ENCODE data around the gene EDN2. TPM values are rescaled to one million over a fixed set of nuclear protein-coding genes. Genes with fewer than 3 reads are reported as not detected.
A peak's percentile ranks its signal among the peaks of the same experiment; 100 is the strongest.

Gene EDN2
- total RNA-seq, 2 donors from 2014 or later: 0.78 TPM; not detected in 1

- H3K36me3 ChIP-seq: no peaks in the 10 kb centered on the region
- no peaks in the 10 kb centered on the region for H3K9me3 ChIP-seq
- TF ChIP-seq, protein P1, sequence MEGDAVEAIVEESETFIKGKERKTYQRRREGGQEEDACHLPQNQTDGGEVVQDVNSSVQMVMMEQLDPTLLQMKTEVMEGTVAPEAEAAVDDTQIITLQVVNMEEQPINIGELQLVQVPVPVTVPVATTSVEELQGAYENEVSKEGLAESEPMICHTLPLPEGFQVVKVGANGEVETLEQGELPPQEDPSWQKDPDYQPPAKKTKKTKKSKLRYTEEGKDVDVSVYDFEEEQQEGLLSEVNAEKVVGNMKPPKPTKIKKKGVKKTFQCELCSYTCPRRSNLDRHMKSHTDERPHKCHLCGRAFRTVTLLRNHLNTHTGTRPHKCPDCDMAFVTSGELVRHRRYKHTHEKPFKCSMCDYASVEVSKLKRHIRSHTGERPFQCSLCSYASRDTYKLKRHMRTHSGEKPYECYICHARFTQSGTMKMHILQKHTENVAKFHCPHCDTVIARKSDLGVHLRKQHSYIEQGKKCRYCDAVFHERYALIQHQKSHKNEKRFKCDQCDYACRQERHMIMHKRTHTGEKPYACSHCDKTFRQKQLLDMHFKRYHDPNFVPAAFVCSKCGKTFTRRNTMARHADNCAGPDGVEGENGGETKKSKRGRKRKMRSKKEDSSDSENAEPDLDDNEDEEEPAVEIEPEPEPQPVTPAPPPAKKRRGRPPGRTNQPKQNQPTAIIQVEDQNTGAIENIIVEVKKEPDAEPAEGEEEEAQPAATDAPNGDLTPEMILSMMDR (IDR thresholded peaks at IDR 0.05): no peak
- no peak overlapping the region for H3K4me3 ChIP-seq
- peaks cover 0 to 69% of the 10 kb centered on the region in 2 donors for H3K4me1 ChIP-seq
- no peaks in the 10 kb centered on the region for H3K27me3 ChIP-seq
- peak overlapping the region; percentile 47 to 58 for H3K27ac ChIP-seq
- DNase-seq (ENCODE audit: low spot score): no peak
These were observed 2.3 kb downstream of the EDN2 start for GRCh38 chr1:41482001-41482765.

GRCh38 chr1:41481109-41481775 lies 3.2 kb downstream of the EDN2 start:
- Histone ChIP-seq H3K4me3 (no peak overlapping the region), H3K9me3 (no peaks in the 10 kb centered on the region), H3K27ac (no peak overlapping the region), H3K27me3 (no peaks in the 10 kb centered on the region), H3K36me3 (no peaks in the 10 kb centered on the region), H3K4me1 (peaks cover 0 to 69% of the 10 kb centered on the region in 2 donors)
- TF ChIP-seq, protein P1 (IDR thresholded peaks at IDR 0.05): no peak
- no peak for DNase-seq (ENCODE audit: low spot score)

- TF ChIP-seq, protein P1 (IDR thresholded peaks at IDR 0.05): no peak
- no peaks in the 10 kb centered on the region for H3K27me3 ChIP-seq
- H3K36me3 ChIP-seq: no peaks in the 10 kb centered on the region
- no peaks in the 10 kb centered on the region for H3K9me3 ChIP-seq
- H3K4me3 ChIP-seq: no peak overlapping the region
- H3K27ac ChIP-seq: no peak overlapping the region
- H3K4me1 ChIP-seq: peaks cover 0 to 69% of the 10 kb centered on the region in 2 donors
- DNase-seq (ENCODE audit: low spot score): no peak
These were observed 4.0 kb downstream of the EDN2 start for GRCh38 chr1:41480204-41481108.

GRCh38 chr1:41479808-41480160 lies 4.7 kb downstream of the EDN2 start:
- Histone ChIP-seq H3K27me3 (no peaks in the 10 kb centered on the region), H3K9me3 (no peaks in the 10 kb centered on the region), H3K36me3 (no peaks in the 10 kb centered on the region), H3K27ac (peak overlapping the region in 1 of 2 donors; percentile 19), H3K4me3 (no peak overlapping the region), H3K4me1 (peaks cover 0 to 69% of the 10 kb centered on the region in 2 donors)
- DNase-seq (ENCODE audit: low spot score): no peak
- TF ChIP-seq, protein P1 (IDR thresholded peaks at IDR 0.05): no peak

- Histone ChIP-seq H3K27ac (peak overlapping the region in 1 of 2 donors; percentile 19), H3K9me3 (no peaks in the 10 kb centered on the region), H3K27me3 (no peaks in the 10 kb centered on the region), H3K4me3 (no peak overlapping the region), H3K4me1 (peaks cover 0 to 69% of the 10 kb centered on the region in 2 donors), H3K36me3 (no peaks in the 10 kb centered on the region)
- DNase-seq (ENCODE audit: low spot score): no peak
- TF ChIP-seq, protein P1 (IDR thresholded peaks at IDR 0.05): no peak
These were observed 5.3 kb downstream of the EDN2 start for GRCh38 chr1:41479000-41479807.

Data from right atrium auricular region (tissue), 2 donors.